SJSA1 (cell line): Measurements from ENCODE around the gene TRPM2. TPM values are rescaled to one million over a fixed set of nuclear protein-coding genes. Genes with fewer than 3 reads are reported as not detected.

ENCODE experiments used
- DNase-seq, 2 experiments: peaks; one replicate each; pipeline ENCODE4 v3.0.0-alpha.2; 2015 to 2020; ENCODE audit warnings: low spot score in 2 of 2, low read depth in 1 of 2
- H3K27ac ChIP-seq: fragments of 250-450 bp; sonication (Bioruptor Pico); 2 replicates; pipeline ENCODE4 v1.5.1; 2020; ENCODE audit warnings: mild to moderate bottlenecking, moderate library complexity
- H3K27me3 ChIP-seq: fragments of 250-450 bp; sonication (Bioruptor Pico); replicated peaks from 2 replicates; pipeline ENCODE4 v1.5.1; 2020; ENCODE audit warnings: mild to moderate bottlenecking, moderate library complexity
- H3K36me3 ChIP-seq: fragments of 250-450 bp; sonication (Bioruptor Pico); 2 replicates; pipeline ENCODE4 v1.5.1; 2020; ENCODE audit warnings: mild to moderate bottlenecking
- H3K4me1 ChIP-seq: fragments of 250-450 bp; sonication (Bioruptor Pico); replicated peaks from 2 replicates; pipeline ENCODE4 v1.6.1; 2021; ENCODE audit warnings: mild to moderate bottlenecking
- H3K4me3 ChIP-seq: fragments of 250-450 bp; sonication (Bioruptor Pico); 2 replicates; pipeline ENCODE4 v1.5.1; 2020; ENCODE audit warnings: mild to moderate bottlenecking
- H3K9me3 ChIP-seq: fragments of 250-450 bp; sonication (Bioruptor Pico); replicated peaks from 2 replicates; pipeline ENCODE4 v1.5.1; 2020; ENCODE audit warnings: mild to moderate bottlenecking
- total RNA-seq: library from RNA; depleted of rRNA; stranded (reverse); fragments of >200 nt; shearing (Covaris generic); gene quantifications from 2 replicates; pipeline ENCODE4 v1.2.3, GENCODE V29; 2014

TRPM2 gene
- total RNA-seq, 1 experiment from 2014 or later: 16.1 TPM

GRCh38 chr21:44454747-44455523, 101.5 kb downstream of the TRPM2 start, which contains the start of gene LRRC3:
Gene LRRC3 (plus strand): TSS chr21:44455510. CDS start chr21:44456645, 1,135 bp downstream.
- peak in 1 of 2 experiments; percentile 86 for DNase-seq
- H3K27ac ChIP-seq: no peak within 1 kb of the TSS
- H3K27me3 ChIP-seq: peaks cover 6% of the 10 kb centered on the region; the same call in 1 of the 2 replicates
- H3K9me3 ChIP-seq: peaks cover 6% of the 10 kb centered on the region
- peaks cover 4% of the 10 kb centered on the region; the same call in 1 of the 2 replicates for H3K36me3 ChIP-seq
- peaks cover 17% of the 10 kb centered on the region for H3K4me1 ChIP-seq
- H3K4me3 ChIP-seq: peak within 1 kb of the TSS; percentile 51

GRCh38 chr21:44455524-44456213, 102.2 kb downstream of the TRPM2 start:
- peaks cover 4% of the 10 kb centered on the region; the same call in 1 of the 2 replicates for H3K27me3 ChIP-seq
- peak overlapping the region; percentile 51 for H3K4me3 ChIP-seq
- H3K4me1 ChIP-seq: peaks cover 10% of the 10 kb centered on the region
- peaks cover 4% of the 10 kb centered on the region; the same call in 1 of the 2 replicates for H3K36me3 ChIP-seq
- peaks cover 6% of the 10 kb centered on the region for H3K9me3 ChIP-seq
- DNase-seq: peak in 1 of 2 experiments; percentile 45
- H3K27ac ChIP-seq: no peak overlapping the region

- H3K36me3 ChIP-seq: peaks cover 4% of the 10 kb centered on the region; the same call in 1 of the 2 replicates
- H3K27ac ChIP-seq: no peak overlapping the region
- peaks cover 8% of the 10 kb centered on the region for H3K4me1 ChIP-seq
- DNase-seq: no peak
- H3K4me3 ChIP-seq: peak overlapping the region; percentile 51
- H3K9me3 ChIP-seq: peaks cover 6% of the 10 kb centered on the region
- no peaks in the 10 kb centered on the region; the same call in 1 of the 2 replicates for H3K27me3 ChIP-seq
Observed at GRCh38 chr21:44456214-44456914, 102.9 kb downstream of the TRPM2 start.

- peaks cover 4% of the 10 kb centered on the region; the same call in 1 of the 2 replicates for H3K36me3 ChIP-seq
- H3K4me1 ChIP-seq: peaks cover 8% of the 10 kb centered on the region
- H3K9me3 ChIP-seq: peaks cover 6% of the 10 kb centered on the region
- H3K4me3 ChIP-seq: no peak overlapping the region
- H3K27ac ChIP-seq: no peak overlapping the region
- H3K27me3 ChIP-seq: no peaks in the 10 kb centered on the region
- peak in 1 of 2 experiments; percentile 45 for DNase-seq
Observed at GRCh38 chr21:44456915-44457736, 103.7 kb downstream of the TRPM2 start.

GRCh38 chr21:44458971-44459711, 105.7 kb downstream of the TRPM2 start:
- Histone ChIP-seq H3K4me3 (no peak overlapping the region), H3K4me1 (peaks cover 8% of the 10 kb centered on the region), H3K27ac (no peak overlapping the region), H3K9me3 (peaks cover 4% of the 10 kb centered on the region), H3K27me3 (no peaks in the 10 kb centered on the region), H3K36me3 (peaks cover 4% of the 10 kb centered on the region; the same call in 1 of the 2 replicates)
- no peak for DNase-seq

GRCh38 chr21:44459712-44460440, 106.5 kb downstream of the TRPM2 start:
- DNase-seq: no peak
- H3K4me1 ChIP-seq: peaks cover 8% of the 10 kb centered on the region

GRCh38 chr21:44460441-44460755, 107.0 kb downstream of the TRPM2 start:
- H3K9me3 ChIP-seq: no peaks in the 10 kb centered on the region
- peaks cover 8% of the 10 kb centered on the region for H3K4me1 ChIP-seq
- H3K4me3 ChIP-seq: no peak overlapping the region
- H3K36me3 ChIP-seq: peaks cover 4% of the 10 kb centered on the region; the same call in 1 of the 2 replicates
- H3K27ac ChIP-seq: no peak overlapping the region
- no peak for DNase-seq
- no peaks in the 10 kb centered on the region for H3K27me3 ChIP-seq

More at GRCh38 chr21:44459712-44460440, 106.5 kb downstream of the TRPM2 start:
- H3K9me3 ChIP-seq: no peaks in the 10 kb centered on the region
- no peak overlapping the region for H3K4me3 ChIP-seq
- peaks cover 4% of the 10 kb centered on the region; the same call in 1 of the 2 replicates for H3K36me3 ChIP-seq
- H3K27me3 ChIP-seq: no peaks in the 10 kb centered on the region
- H3K27ac ChIP-seq: no peak overlapping the region

GRCh38 chr21:44461005-44461404, 107.6 kb downstream of the TRPM2 start:
- H3K27ac ChIP-seq: no peak overlapping the region
- H3K9me3 ChIP-seq: no peaks in the 10 kb centered on the region
- DNase-seq: no peak
- peaks cover 6% of the 10 kb centered on the region for H3K4me1 ChIP-seq
- H3K36me3 ChIP-seq: peaks cover 4% of the 10 kb centered on the region; the same call in 1 of the 2 replicates
- no peak overlapping the region for H3K4me3 ChIP-seq
- no peaks in the 10 kb centered on the region for H3K27me3 ChIP-seq

- Histone ChIP-seq H3K4me3 (no peak overlapping the region), H3K27me3 (no peaks in the 10 kb centered on the region), H3K9me3 (no peaks in the 10 kb centered on the region), H3K36me3 (peaks cover 4% of the 10 kb centered on the region; the same call in 1 of the 2 replicates), H3K4me1 (peaks cover under 1% of the 10 kb centered on the region; the same call in 1 of the 2 replicates), H3K27ac (no peak overlapping the region)
- DNase-seq: no peak
Observed at GRCh38 chr21:44461464-44462001, 108.1 kb downstream of the TRPM2 start.

- Histone ChIP-seq H3K9me3 (no peaks in the 10 kb centered on the region), H3K4me3 (no peak overlapping the region), H3K36me3 (peaks cover under 1% of the 10 kb centered on the region; the same call in 1 of the 2 replicates), H3K27ac (no peak overlapping the region), H3K27me3 (no peaks in the 10 kb centered on the region), H3K4me1 (no peaks in the 10 kb centered on the region)
- no peak for DNase-seq
Observed at GRCh38 chr21:44462086-44462833, 108.8 kb downstream of the TRPM2 start.

- Histone ChIP-seq H3K4me1 (no peaks in the 10 kb centered on the region), H3K4me3 (no peak overlapping the region), H3K27me3 (no peaks in the 10 kb centered on the region), H3K9me3 (no peaks in the 10 kb centered on the region), H3K27ac (no peak overlapping the region), H3K36me3 (no peaks in the 10 kb centered on the region)
- no peak for DNase-seq
Observed at GRCh38 chr21:44462834-44463200, 109.4 kb downstream of the TRPM2 start.
